Measurements from ENCODE around the gene AOC1. TPM values are rescaled to one million over a fixed set of nuclear protein-coding genes. Genes with fewer than 3 reads are reported as not detected.

AOC1 gene
- total and polyA plus RNA-seq, 2 donors, result 1.3 to 3.5 TPM

- Histone ChIP-seq H3K4me3 (ENCODE audit: low read length in 2 of 2) (no peak overlapping the region), H3K36me3 (ENCODE audit: control insufficient read depth in 2 of 2, insufficient read depth in 2 of 2, low read length in 1 of 2) (no peaks in the 10 kb centered on the region), H3K27me3 (ENCODE audit: control insufficient read depth in 2 of 2, insufficient read depth in 1 of 2, low read length in 1 of 2) (peaks cover 0 to 10% of the 10 kb centered on the region in 2 donors), H3K4me1 (ENCODE audit: control insufficient read depth in 2 of 2, insufficient read depth in 2 of 2, low read length in 2 of 2) (no peaks in the 10 kb centered on the region), H3K27ac (ENCODE audit: low read depth in 1 of 2, low read length in 1 of 2) (no peak overlapping the region), H3K9me3 (ENCODE audit: control insufficient read depth in 2 of 2, insufficient read depth in 1 of 2, low read length in 1 of 2) (no peaks in the 10 kb centered on the region)
- no peak for DNase-seq (ENCODE audit: low read depth in 6 of 9, low spot score in 9 of 9)
- 92% methylated on average over 19 of the region's 19 CpGs for WGBS
Measured at GRCh38 chr7:150854066-150855000, 2.0 kb downstream of the AOC1 start.

DNA sequence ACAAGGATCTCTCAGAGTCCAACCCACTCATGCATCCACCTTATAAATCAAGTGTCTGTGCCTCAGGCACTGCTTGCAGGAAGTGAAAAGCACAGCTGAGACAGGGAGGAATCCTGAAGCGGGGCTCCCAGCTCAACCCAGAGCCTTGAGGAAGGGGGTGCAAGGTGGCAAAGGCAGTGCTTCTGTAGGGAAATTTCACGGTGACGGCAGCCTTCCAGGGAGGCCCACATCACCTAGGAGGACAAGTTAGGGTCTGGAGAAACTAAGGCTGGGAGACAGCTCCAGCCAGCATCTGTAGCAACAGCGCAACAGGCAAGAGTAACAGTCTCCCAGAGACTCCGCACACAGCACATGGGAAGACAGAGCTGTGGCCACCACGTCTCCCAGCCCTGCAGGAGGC is 2.7 kb downstream of the AOC1 start:
- no peak for DNase-seq (ENCODE audit: low read depth in 6 of 9, low spot score in 9 of 9)
- WGBS, result 93% methylated on average over 6 of the region's 6 CpGs
- Histone ChIP-seq H3K36me3 (ENCODE audit: control insufficient read depth in 2 of 2, insufficient read depth in 2 of 2, low read length in 1 of 2) (no peaks in the 10 kb centered on the region), H3K9me3 (ENCODE audit: control insufficient read depth in 2 of 2, insufficient read depth in 1 of 2, low read length in 1 of 2) (no peaks in the 10 kb centered on the region), H3K27me3 (ENCODE audit: control insufficient read depth in 2 of 2, insufficient read depth in 1 of 2, low read length in 1 of 2) (peaks cover 0 to 8% of the 10 kb centered on the region in 2 donors), H3K27ac (ENCODE audit: low read depth in 1 of 2, low read length in 1 of 2) (no peak overlapping the region), H3K4me1 (ENCODE audit: control insufficient read depth in 2 of 2, insufficient read depth in 2 of 2, low read length in 2 of 2) (no peaks in the 10 kb centered on the region), H3K4me3 (ENCODE audit: low read length in 2 of 2) (no peak overlapping the region)

DNA sequence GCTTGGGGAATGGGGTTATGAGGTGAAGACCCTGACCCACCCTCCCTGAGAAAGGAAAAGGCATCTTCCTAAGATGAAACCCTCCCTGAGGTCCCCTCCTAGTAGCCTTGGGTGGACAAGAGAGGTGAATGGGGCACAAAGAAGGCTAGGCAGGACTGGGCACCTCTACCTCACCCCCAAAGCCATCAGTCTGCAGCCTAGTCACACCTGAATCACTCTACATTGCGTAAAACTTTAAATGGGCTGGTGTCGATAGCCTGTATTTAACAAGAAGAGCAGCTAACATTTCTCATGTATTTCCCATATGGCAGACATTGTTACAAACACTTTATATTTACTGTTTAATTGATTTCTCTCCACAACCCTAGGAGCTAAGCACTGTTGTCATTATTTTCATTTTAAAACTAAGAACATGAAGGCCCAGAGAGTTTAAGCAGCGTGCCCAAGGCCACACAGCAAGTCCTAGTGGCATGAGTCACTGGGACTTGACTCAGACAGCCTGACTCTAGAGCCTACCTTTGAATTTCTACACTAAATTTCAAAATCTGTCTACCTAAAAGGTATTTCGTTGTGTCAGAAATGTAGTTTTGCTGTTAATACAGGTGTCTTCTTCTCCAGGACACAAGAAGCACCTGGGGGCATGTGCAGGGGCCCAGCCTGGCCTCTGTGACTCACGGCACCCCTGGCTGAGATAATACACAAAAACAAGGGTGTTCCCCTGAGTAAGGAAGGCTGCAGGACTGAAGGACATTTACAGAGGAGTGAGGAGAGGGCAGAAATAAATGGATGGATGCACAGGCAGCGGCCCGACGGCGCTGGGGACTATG is 3.4 kb downstream of the AOC1 start:
- no peaks in the 10 kb centered on the region for H3K36me3 ChIP-seq (ENCODE audit: control insufficient read depth in 2 of 2, insufficient read depth in 2 of 2, low read length in 1 of 2)
- 94% methylated on average over 9 of the region's 9 CpGs for WGBS
- no peak for DNase-seq (ENCODE audit: low read depth in 6 of 9, low spot score in 9 of 9)
- H3K9me3 ChIP-seq (ENCODE audit: control insufficient read depth in 2 of 2, insufficient read depth in 1 of 2, low read length in 1 of 2), result no peaks in the 10 kb centered on the region
- no peaks in the 10 kb centered on the region for H3K4me1 ChIP-seq (ENCODE audit: control insufficient read depth in 2 of 2, insufficient read depth in 2 of 2, low read length in 2 of 2)
- no peak overlapping the region for H3K27ac ChIP-seq (ENCODE audit: low read depth in 1 of 2, low read length in 1 of 2)
- peaks cover 0 to 8% of the 10 kb centered on the region in 2 donors for H3K27me3 ChIP-seq (ENCODE audit: control insufficient read depth in 2 of 2, insufficient read depth in 1 of 2, low read length in 1 of 2)
- H3K4me3 ChIP-seq (ENCODE audit: low read length in 2 of 2), result no peak overlapping the region

DNA sequence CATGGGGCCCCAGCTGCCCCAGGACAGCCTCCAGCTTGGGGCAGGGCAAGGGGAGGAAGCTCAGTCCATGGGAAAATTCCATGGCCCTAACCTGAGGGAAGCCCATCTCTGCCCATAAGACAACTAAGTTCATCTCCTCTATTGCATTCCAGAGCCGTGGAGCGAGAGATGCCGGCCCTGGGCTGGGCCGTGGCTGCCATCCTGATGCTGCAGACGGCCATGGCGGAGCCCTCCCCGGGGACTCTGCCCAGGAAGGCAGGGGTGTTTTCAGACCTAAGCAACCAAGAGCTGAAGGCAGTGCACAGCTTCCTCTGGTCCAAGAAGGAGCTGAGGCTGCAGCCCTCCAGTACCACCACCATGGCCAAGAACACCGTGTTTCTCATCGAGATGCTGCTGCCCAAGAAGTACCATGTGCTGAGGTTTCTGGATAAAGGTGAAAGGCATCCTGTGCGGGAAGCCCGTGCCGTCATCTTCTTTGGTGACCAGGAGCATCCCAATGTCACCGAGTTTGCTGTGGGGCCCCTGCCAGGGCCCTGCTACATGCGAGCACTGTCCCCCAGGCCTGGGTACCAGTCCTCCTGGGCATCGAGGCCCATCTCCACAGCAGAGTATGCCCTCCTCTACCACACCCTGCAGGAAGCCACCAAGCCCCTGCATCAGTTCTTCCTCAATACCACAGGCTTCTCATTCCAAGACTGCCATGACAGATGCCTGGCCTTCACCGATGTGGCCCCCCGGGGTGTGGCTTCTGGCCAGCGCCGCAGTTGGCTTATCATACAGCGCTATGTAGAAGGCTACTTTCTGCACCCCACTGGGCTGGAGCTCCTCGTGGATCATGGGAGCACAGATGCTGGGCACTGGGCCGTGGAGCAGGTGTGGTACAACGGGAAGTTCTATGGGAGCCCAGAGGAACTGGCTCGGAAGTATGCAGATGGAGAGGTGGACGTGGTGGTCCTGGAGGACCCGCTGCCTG is 4.3 kb downstream of the AOC1 start:
- 96% methylated on average over 26 of the region's 26 CpGs for WGBS
- peaks cover 0 to 8% of the 10 kb centered on the region in 2 donors for H3K27me3 ChIP-seq (ENCODE audit: control insufficient read depth in 2 of 2, insufficient read depth in 1 of 2, low read length in 1 of 2)
- no peaks in the 10 kb centered on the region for H3K4me1 ChIP-seq (ENCODE audit: control insufficient read depth in 2 of 2, insufficient read depth in 2 of 2, low read length in 2 of 2)
- H3K4me3 ChIP-seq (ENCODE audit: low read length in 2 of 2), result no peak overlapping the region
- no peaks in the 10 kb centered on the region for H3K9me3 ChIP-seq (ENCODE audit: control insufficient read depth in 2 of 2, insufficient read depth in 1 of 2, low read length in 1 of 2)
- H3K36me3 ChIP-seq (ENCODE audit: control insufficient read depth in 2 of 2, insufficient read depth in 2 of 2, low read length in 1 of 2), result no peaks in the 10 kb centered on the region
- no peak for DNase-seq (ENCODE audit: low read depth in 6 of 9, low spot score in 9 of 9)
- no peak overlapping the region for H3K27ac ChIP-seq (ENCODE audit: low read depth in 1 of 2, low read length in 1 of 2)

DNA sequence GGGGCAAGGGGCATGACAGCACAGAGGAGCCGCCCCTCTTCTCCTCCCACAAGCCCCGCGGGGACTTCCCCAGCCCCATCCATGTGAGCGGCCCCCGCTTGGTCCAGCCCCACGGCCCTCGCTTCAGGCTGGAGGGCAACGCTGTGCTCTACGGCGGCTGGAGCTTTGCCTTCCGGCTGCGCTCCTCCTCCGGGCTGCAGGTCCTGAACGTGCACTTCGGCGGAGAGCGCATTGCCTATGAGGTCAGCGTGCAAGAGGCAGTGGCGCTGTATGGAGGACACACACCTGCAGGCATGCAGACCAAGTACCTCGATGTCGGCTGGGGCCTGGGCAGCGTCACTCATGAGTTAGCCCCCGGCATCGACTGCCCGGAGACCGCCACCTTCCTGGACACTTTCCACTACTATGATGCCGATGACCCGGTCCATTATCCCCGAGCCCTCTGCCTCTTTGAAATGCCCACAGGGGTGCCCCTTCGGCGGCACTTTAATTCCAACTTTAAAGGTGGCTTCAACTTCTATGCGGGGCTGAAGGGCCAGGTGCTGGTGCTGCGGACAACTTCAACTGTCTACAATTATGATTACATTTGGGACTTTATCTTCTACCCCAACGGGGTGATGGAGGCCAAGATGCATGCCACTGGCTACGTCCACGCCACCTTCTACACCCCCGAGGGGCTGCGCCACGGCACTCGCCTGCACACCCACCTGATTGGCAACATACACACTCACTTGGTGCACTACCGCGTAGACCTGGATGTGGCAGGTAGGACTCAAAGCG is 5.1 kb downstream of the AOC1 start:
- peaks cover 0 to 3% of the 10 kb centered on the region in 2 donors for H3K27me3 ChIP-seq (ENCODE audit: control insufficient read depth in 2 of 2, insufficient read depth in 1 of 2, low read length in 1 of 2)
- no peaks in the 10 kb centered on the region for H3K9me3 ChIP-seq (ENCODE audit: control insufficient read depth in 2 of 2, insufficient read depth in 1 of 2, low read length in 1 of 2)
- H3K4me1 ChIP-seq (ENCODE audit: control insufficient read depth in 2 of 2, insufficient read depth in 2 of 2, low read length in 2 of 2), result no peaks in the 10 kb centered on the region
- DNase-seq (ENCODE audit: low read depth in 6 of 9, low spot score in 9 of 9), result no peak
- H3K36me3 ChIP-seq (ENCODE audit: control insufficient read depth in 2 of 2, insufficient read depth in 2 of 2, low read length in 1 of 2), result no peaks in the 10 kb centered on the region
- WGBS, result 97% methylated on average over 43 of the region's 43 CpGs
- H3K4me3 ChIP-seq (ENCODE audit: low read length in 2 of 2), result no peak overlapping the region
- H3K27ac ChIP-seq (ENCODE audit: low read depth in 1 of 2, low read length in 1 of 2), result no peak overlapping the region

DNA sequence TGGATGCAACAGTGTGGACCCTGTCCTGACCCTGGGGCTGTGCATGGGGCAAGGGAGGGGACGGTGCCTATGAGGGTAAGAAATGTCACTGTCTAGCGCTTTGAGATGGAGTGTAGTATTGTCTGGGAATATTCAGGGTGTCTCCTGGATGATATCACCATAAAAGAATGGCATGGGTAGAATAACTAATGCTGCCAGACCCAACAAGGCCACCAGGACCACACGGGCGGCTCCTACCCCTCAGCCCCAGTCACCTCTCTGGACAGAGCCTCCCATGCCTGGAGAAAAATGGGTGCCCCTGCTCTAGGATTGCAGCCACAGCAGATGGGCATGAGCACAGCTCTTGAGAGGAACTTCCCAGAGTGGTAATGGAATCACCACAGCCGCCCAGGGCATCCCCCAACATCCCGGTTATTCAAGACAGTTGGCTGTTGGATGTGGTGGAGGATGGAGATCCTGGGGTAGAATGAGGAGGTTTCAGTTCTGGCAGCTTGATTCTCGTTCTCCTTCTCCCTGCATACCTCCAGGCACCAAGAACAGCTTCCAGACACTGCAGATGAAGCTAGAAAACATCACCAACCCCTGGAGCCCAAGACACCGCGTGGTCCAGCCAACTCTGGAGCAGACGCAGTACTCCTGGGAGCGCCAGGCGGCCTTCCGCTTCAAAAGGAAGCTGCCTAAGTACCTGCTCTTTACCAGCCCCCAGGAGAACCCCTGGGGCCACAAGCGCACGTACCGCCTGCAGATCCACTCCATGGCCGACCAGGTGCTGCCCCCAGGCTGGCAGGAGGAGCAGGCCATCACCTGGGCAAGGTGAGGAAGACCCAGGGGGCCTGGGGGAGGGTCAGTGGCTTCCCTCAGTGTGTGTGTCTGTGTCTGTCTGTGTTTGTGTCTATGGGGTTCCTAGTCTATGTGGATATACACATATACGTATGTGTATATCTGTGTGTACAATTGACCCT is 6.2 kb downstream of the AOC1 start:
- Histone ChIP-seq H3K9me3 (ENCODE audit: control insufficient read depth in 2 of 2, insufficient read depth in 1 of 2, low read length in 1 of 2) (no peaks in the 10 kb centered on the region), H3K27me3 (ENCODE audit: control insufficient read depth in 2 of 2, insufficient read depth in 1 of 2, low read length in 1 of 2) (no peaks in the 10 kb centered on the region), H3K4me3 (ENCODE audit: low read length in 2 of 2) (no peak overlapping the region), H3K36me3 (ENCODE audit: control insufficient read depth in 2 of 2, insufficient read depth in 2 of 2, low read length in 1 of 2) (no peaks in the 10 kb centered on the region), H3K27ac (ENCODE audit: low read depth in 1 of 2, low read length in 1 of 2) (no peak overlapping the region), H3K4me1 (ENCODE audit: control insufficient read depth in 2 of 2, insufficient read depth in 2 of 2, low read length in 2 of 2) (no peaks in the 10 kb centered on the region)
- 92% methylated on average over 17 of the region's 18 CpGs for WGBS
- DNase-seq (ENCODE audit: low read depth in 6 of 9, low spot score in 9 of 9), result no peak

- Histone ChIP-seq H3K27me3 (ENCODE audit: control insufficient read depth in 2 of 2, insufficient read depth in 1 of 2, low read length in 1 of 2) (no peaks in the 10 kb centered on the region), H3K4me3 (ENCODE audit: low read length in 2 of 2) (no peak overlapping the region), H3K4me1 (ENCODE audit: control insufficient read depth in 2 of 2, insufficient read depth in 2 of 2, low read length in 2 of 2) (no peaks in the 10 kb centered on the region), H3K9me3 (ENCODE audit: control insufficient read depth in 2 of 2, insufficient read depth in 1 of 2, low read length in 1 of 2) (no peaks in the 10 kb centered on the region), H3K27ac (ENCODE audit: low read depth in 1 of 2, low read length in 1 of 2) (no peak overlapping the region), H3K36me3 (ENCODE audit: control insufficient read depth in 2 of 2, insufficient read depth in 2 of 2, low read length in 1 of 2) (no peaks in the 10 kb centered on the region)
- no peak for DNase-seq (ENCODE audit: low read depth in 6 of 9, low spot score in 9 of 9)
- WGBS, result 89% methylated on average over 14 of the region's 14 CpGs
Measured at GRCh38 chr7:150860291-150860977, 8.1 kb downstream of the AOC1 start.
